ENCODE data around the gene GJA5.

GJA5 gene

DNA sequence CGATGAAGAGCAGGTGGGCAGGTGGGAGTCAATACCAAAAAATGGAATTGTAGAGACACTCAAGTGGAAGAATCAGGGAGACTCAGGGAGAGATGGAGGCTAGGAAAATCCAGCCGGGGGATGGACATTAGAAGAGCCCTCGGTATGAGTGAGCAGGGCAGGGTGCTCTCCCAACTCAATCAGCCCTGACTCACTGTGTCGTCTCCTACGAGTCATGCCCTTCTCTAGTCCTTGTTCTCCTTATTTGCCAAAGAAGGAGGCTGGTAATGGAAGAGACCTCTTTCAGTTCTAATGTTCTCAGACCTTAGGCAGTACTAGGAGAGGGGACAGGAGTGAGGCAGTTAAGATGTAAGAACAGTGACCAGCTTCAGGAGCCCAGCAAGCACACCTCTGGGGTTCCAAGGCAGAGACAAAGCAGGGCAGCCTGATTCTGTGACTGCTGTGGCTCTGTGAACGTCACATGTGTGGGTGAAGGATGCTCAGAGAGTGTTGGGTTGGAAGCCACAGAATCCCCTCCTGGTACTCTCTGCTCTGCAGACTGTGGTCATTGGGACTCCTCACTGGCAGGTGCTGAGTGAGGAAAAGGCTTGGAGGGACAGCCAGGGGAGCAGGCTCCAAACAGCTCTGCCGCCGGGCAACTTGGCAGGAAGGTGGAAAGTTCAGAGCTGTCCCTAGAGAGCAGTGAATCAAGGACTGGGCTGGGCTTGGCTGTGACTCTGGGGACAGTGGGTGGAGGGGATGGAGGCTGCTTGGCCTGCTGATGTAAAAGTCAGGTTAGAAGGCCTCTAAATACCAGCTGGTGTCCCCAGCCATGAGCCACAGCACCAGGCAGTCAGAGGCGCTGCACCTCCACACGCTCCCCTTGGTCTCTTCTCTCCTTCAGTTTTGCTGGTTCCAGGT lies 11.1 kb upstream of the GJA5 start:
- H3K27ac Mint-ChIP-seq, result peak overlapping the region in 2 of 3 experiments; percentile 37 to 45
- H3K27me3 Mint-ChIP-seq (ENCODE audit: low read depth), result peaks cover 11% of the 10 kb centered on the region
- H3K9me3 Mint-ChIP-seq, result no peaks in the 10 kb centered on the region
- H3K4me1 Mint-ChIP-seq, result peaks cover 71% of the 10 kb centered on the region
- H3K36me3 Mint-ChIP-seq (ENCODE audit: low read depth), result no peaks in the 10 kb centered on the region
- H3K4me3 Mint-ChIP-seq, result peak overlapping the region; percentile 64 to 87 (median 83)
- no peak for TF ChIP-seq CTCF (IDR thresholded peaks at IDR 0.05; ENCODE audit: unreplicated experiment in 3 of 3)

DNA sequence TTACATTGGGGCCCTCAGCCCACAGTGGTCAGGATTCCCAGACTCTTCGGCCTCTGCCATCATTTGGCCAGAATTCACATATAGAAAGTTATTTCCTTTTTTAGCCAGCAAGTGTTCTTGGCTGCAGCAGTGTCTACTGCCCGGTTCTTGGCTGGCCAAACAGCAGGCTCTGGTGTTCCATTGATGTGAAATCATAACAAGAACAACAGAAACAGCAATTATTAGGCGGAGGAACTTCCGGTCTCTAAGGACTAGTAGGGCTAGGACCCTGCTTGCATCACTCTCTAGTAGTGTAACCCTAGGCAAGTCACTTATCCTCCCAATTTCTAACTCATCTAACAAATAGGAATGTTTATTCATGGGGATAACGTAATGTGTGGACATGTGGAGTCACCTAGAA lies 8.7 kb upstream of the GJA5 start:
- H3K27ac Mint-ChIP-seq, result peak overlapping the region in 1 of 3 experiments; percentile 40
- peak overlapping the region in 1 of 3 experiments; percentile 12 for H3K4me3 Mint-ChIP-seq
- peaks cover 76% of the 10 kb centered on the region for H3K4me1 Mint-ChIP-seq
- no peaks in the 10 kb centered on the region for H3K36me3 Mint-ChIP-seq (ENCODE audit: low read depth)
- H3K9me3 Mint-ChIP-seq, result no peaks in the 10 kb centered on the region
- H3K27me3 Mint-ChIP-seq (ENCODE audit: low read depth), result peaks cover under 1% of the 10 kb centered on the region
- TF ChIP-seq CTCF (IDR thresholded peaks at IDR 0.05; ENCODE audit: unreplicated experiment in 3 of 3), result no peak

- no peaks in the 10 kb centered on the region for H3K36me3 Mint-ChIP-seq (ENCODE audit: low read depth)
These were observed 8.2 kb upstream of the GJA5 start for GRCh38 chr1:147768582-147768981.

DNA sequence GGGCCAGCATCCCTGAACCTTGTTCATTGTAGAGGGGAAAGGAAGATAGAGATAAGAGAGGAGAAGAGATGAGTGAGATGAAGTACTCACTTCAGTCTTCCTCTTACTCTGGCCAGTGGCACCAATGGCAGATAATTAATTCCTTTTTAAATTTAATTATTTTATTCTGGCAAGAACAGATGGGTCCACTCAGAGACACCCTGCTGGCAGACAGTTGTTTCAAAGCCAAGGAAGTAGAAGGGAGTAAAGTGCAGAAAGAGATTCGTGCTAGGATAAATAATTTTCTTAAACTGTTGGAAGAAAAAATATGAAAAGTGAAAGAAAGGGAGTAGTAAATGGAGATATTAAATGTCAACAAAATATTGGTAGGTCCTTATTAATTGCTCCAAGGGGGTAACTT lies 7.7 kb upstream of the GJA5 start:
- H3K4me3 Mint-ChIP-seq, result no peak overlapping the region
- peaks cover 70% of the 10 kb centered on the region for H3K4me1 Mint-ChIP-seq
- H3K27me3 Mint-ChIP-seq (ENCODE audit: low read depth), result no peaks in the 10 kb centered on the region
- H3K27ac Mint-ChIP-seq, result peak overlapping the region in 1 of 3 experiments; percentile 71
- no peaks in the 10 kb centered on the region for H3K9me3 Mint-ChIP-seq
- no peaks in the 10 kb centered on the region for H3K36me3 Mint-ChIP-seq (ENCODE audit: low read depth)
- TF ChIP-seq CTCF (IDR thresholded peaks at IDR 0.05; ENCODE audit: unreplicated experiment in 3 of 3), result no peak

More at GRCh38 chr1:147768582-147768981, 8.2 kb upstream of the GJA5 start:
- Mint-ChIP-seq H3K27me3 (ENCODE audit: low read depth) (no peaks in the 10 kb centered on the region), H3K4me1 (peaks cover 71% of the 10 kb centered on the region), H3K27ac (no peak overlapping the region), H3K4me3 (no peak overlapping the region), H3K9me3 (no peaks in the 10 kb centered on the region)
- no peak for TF ChIP-seq CTCF (IDR thresholded peaks at IDR 0.05; ENCODE audit: unreplicated experiment in 3 of 3)

DNA sequence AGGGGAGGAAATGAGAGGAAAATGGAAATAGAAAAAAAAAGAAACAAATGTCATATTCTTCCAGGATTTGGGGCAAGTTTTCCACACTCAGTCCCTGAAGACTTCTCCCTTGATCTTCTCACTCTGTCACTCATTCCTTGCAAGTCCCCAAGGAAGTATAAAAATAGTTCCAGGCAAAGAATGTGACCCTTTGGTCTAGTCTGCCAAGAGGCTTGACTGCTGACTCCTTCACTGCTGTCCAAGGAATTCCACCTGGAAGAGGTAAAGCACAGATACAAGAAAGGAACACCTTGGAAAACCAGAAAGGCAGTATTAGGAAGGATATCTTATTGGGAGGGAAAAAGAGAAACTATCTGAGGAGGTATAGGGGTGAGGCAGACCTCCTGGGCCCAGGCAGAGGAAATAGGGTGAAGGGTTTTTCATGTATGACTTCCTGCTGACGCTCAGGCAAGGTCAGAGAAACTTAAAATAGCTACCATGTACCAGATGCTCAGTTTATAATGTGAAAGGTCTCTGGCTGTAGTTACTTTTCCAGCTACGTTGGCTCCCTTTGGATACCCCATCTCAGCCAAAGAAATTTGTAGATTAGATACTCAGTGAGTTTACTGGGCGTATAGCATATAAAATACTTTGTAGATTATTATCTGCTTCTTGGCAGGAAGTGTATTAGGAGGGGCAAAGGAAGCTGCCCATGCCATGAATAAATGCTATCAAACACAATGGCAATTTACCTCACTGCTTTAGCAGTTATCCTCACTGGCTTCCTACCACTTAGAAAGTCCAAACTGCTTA lies 2.0 kb upstream of the GJA5 start:
- no peak for TF ChIP-seq CTCF (IDR thresholded peaks at IDR 0.05; ENCODE audit: unreplicated experiment in 3 of 3)
- no peak overlapping the region for H3K4me3 Mint-ChIP-seq
- H3K27me3 Mint-ChIP-seq (ENCODE audit: low read depth), result no peaks in the 10 kb centered on the region
- H3K9me3 Mint-ChIP-seq, result no peaks in the 10 kb centered on the region
- no peaks in the 10 kb centered on the region for H3K36me3 Mint-ChIP-seq (ENCODE audit: low read depth)
- peak overlapping the region in 1 of 3 experiments; percentile 9 for H3K27ac Mint-ChIP-seq
- H3K4me1 Mint-ChIP-seq, result peaks cover 54% of the 10 kb centered on the region
